ENCODE results near the gene WDFY4.

The WDFY4 gene

GRCh38 chr10:48776528-48776927 is 91.9 kb downstream of the WDFY4 start:
- DNase-seq: no peak

DNA sequence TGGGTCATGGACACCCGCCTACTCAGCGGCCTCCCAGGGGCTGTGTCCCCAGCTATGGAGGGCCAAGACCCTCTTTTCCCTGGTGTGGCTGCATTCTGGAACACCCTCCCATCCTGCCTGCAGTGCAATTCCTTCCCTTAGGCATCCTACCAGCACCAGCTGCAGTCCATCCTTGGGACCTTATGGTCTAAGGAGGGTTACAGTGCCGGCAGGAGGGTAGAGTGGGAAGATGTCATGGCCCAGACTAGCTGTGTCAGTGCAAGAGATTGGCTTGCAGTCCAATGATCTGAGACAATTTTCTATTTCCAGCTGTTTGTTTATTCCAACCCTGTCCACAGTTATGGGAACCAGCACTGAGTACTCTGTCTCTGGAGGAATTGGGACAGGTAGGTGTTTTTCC is 92.4 kb downstream of the WDFY4 start:
- no peak for DNase-seq

DNA sequence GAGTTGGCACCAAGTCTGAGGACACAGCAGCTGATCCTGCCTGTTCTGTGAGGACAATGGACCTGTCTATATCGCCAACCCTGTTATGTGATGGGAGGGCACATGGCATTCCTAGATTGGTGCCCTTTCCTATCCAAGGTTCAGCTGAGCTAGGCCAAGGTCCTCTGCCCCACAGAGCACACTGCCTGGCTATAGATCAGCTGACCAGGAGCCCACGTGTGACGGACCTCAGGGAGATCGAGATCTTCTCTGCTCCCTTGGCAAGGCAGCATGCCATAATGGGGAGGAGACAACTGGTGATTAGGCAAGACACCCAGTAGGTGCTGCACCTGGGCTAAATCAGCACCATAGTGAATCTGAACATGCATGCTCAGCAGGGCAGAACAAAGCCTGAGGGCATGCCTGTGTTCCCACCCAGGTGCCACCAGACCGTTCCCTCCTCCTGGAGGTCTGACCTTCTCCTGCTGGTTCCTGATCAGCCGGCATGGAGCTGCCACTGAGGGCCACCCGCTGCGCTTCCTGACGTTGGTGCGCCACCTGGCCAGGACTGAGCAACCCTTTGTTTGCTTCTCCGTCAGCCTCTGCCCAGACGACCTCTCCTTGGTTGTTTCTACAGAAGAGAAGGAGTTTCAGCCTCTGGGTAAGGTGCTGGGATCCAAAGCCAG is 93.7 kb downstream of the WDFY4 start:
- DNase-seq: no peak

DNA sequence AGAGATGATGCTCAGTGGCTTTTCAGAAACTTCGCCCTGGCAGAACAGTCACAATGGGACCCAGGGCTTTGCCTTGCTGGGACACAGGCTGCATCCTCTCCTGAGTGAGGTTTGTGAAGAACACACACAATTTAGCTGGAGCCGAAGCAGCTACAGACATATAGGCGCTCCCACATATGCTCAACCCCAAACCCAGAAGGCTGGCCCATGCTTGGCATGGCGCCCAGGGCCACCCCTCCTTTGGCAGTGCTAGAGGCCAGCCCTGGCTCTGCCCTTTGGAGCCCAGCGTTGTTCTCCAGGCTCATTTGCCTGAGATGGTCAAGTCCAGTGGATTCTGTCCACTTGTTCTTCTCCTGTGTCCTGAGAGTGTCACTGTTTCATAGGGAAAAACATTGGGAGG is 94.4 kb downstream of the WDFY4 start:
- no peak for DNase-seq

GRCh38 chr10:48779546-48780152 is 95.0 kb downstream of the WDFY4 start:
- DNase-seq: no peak

GRCh38 chr10:48780341-48780740 is 95.7 kb downstream of the WDFY4 start:
- DNase-seq: no peak

DNA sequence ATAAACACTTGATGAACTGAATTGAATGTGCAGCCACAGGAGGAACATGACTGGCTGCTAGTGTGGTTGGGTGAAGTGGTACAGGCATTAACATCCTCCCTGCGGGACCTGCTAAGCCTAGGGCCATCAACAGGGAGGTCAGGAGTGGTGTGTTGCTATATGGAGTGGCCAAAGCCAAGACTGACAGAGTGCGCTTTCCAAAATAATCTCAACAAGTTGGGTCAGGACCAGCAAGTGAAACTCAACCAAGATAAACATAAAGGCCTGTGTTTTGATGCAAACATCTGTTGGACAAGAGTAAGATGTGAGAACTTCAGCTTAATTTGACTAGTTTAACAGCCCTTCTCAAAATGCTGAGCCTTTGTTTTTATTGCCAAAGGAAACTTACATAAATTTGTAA is 97.7 kb downstream of the WDFY4 start:
- DNase-seq: no peak

GRCh38 chr10:48784031-48784430 is 99.4 kb downstream of the WDFY4 start:
- DNase-seq: no peak

- DNase-seq: no peak
Measured at GRCh38 chr10:48785796-48786195, 101.1 kb downstream of the WDFY4 start.

- DNase-seq: no peak
Measured at GRCh38 chr10:48786606-48787282, 102.1 kb downstream of the WDFY4 start.

GRCh38 chr10:48788554-48788953 is 103.9 kb downstream of the WDFY4 start:
- DNase-seq: no peak

DNA sequence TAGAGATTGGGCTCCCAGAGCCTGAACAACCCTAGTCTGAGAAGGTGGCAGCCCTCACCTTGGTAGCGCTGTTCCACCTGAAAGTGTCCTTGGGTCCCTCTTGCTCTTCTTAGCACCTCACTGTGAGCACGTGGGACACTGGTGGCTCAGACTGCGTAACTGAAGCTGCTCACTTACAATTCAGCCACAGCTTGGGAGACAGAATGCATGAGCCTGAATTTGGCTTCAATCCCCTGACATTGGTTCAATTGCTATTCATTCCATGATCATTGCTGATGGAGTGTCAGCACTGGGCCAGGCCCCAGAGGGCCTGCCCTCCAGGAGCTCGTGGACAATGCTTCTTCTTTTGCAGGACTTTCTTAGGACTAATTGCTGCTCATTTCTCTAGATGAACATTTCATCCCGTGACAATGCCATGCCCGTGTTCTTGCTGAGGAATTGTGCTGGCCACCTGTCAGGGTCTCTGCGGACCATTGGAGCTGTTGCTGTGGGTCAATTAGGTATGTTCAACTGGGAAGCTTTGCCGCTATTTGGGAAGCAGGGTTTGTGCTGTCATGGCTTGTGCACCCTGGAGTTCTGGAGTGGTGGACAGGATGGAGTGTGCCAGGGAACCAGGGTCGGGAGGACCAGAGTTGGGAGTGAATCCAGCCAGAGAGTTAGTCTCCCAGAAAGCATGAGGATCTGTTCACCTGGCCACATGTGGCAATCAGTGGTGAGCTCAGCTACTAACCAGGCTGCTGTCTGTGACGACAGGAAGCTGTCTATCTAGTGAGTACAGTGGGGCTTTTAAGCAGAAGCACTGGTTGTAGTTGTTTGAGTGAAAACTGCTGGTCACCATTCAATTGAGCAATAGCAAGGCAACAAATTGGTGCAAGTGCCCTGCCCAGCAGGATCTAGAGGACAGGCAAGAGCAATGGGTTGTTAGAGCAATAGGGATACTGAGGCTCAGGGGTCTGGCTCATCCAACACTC is 105.1 kb downstream of the WDFY4 start:
- no peak for DNase-seq

GRCh38 chr10:48790457-48791044 is 105.9 kb downstream of the WDFY4 start:
- no peak for DNase-seq

DNA sequence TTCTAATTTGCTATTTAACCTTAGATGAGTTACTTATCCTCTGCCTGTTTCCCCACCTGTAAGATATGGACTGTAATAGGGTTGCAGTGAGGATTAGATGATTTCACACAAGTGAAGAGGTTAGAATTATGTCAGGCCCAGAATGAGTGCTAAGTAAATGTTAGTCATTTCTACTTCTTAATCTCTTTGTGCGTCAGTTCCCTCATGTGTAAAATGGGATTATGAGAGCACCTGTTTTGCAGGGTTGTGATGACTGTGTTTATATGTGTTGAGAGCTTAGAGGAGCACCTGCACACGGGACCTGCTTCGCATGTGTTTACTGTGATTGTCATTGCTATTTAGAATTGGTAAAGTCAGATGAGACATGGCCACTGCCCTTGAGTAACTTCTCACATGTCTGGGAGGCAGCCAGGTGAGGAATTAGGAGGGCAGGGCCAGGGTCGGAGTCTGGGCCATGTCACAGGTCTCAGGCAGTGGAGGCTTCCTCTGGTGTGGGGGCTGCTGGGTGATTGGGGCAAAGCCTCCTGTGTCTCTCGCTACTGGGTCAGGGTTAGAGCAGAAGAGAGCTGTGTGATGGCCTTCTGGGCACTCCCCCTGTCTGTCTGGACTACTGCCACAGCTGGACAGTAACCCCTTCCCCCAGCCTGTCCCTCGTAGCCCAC is 106.7 kb downstream of the WDFY4 start:
- DNase-seq: no peak

DNA sequence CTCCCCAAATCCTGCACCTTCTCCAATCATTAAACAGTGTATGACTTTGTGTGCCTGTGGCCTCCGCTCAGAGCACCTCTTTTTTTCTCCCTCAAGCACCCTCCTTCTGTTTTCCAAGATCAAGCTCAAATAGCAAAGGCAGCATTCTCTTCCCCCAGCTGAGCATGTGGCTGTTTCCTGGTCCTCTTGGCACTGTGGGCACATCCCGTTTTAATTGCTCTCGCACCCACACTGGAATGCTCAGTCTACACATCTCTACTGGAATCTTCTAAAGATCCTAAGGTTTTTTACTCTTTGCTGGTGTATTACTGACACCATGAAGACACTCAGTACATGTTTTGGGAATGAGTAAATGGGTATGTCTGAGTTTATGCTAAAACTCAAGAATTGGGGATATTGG is 107.4 kb downstream of the WDFY4 start:
- DNase-seq: no peak

DNA sequence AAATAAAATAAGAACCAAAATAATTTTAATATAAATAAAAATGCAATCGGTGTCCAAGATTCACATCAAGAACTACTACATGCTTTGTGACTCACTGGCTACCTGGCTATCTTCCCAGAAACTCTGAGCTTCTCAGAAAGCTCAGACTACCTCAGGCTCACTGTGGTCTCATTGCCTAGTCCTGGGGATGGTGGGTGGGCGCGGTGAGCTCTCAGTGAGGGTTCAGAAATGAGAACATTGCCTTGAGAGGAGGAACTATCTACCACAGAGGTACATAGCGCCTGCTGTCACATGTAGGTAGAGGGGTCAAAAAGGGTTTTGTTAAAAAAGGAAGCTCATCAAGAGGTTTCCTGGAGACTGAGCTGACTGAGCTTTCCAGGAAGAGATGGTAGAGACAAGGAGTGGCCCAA is 108.0 kb downstream of the WDFY4 start:
- no peak for DNase-seq

DNA sequence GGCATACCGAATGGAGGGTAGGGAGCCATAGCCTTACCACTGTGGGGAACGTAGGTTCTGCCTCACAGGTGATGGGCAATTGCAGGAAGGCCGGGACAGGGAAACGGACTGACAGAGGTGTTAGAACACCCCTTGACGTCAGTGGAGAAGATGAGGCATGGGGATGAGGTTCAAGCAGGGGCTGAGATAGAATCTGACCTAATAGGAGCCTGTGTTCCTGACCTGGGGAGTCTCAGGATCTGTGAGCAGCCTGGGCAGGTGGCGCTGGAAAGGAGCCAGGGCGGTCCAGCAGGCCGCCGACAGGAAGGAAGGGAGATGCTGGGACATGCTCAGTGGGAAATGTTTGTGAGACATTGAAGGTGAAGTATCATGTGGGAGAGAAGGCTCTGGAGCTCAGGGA is 109.4 kb downstream of the WDFY4 start:
- no peak for DNase-seq

GRCh38 chr10:48796713-48797245 is 112.1 kb downstream of the WDFY4 start:
- DNase-seq: no peak

- DNase-seq: no peak
Measured at GRCh38 chr10:48797830-48798229, 113.2 kb downstream of the WDFY4 start.

DNA sequence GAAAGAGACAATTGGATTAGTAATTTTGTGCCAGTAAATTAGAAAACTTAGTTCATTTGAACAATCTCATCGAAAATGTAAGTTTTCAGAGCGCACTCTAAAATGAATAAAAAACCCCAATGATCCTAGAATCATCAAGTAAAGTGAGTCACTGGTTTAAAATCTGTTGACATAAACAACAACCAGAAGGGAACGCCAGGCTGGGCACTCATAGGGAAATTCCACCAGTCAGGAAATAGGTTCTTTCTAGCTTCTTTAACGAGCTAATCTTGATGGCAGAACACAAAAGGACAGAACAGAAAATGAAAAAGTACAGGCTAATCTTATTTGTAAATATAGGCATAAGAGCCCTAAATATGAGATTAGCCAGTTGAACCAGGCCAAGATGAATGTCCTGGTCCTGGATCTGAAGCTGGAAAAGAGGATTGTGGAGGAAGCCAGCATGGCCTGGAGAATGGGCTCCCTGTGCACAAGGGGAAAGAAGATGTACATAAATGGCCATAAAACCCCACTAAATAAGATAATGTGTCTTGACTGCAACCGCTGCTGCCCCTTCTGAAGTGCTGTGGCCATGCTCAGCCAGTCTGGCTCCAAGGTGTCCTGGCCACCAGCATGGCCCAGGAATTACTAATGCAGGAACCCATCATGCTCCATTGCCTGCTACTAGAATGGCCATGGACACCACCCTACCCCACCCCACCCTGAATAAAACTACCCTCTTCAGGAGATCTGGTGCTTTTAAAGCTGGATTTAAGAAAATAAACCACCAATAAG is 114.0 kb downstream of the WDFY4 start:
- no peak for DNase-seq

DNA sequence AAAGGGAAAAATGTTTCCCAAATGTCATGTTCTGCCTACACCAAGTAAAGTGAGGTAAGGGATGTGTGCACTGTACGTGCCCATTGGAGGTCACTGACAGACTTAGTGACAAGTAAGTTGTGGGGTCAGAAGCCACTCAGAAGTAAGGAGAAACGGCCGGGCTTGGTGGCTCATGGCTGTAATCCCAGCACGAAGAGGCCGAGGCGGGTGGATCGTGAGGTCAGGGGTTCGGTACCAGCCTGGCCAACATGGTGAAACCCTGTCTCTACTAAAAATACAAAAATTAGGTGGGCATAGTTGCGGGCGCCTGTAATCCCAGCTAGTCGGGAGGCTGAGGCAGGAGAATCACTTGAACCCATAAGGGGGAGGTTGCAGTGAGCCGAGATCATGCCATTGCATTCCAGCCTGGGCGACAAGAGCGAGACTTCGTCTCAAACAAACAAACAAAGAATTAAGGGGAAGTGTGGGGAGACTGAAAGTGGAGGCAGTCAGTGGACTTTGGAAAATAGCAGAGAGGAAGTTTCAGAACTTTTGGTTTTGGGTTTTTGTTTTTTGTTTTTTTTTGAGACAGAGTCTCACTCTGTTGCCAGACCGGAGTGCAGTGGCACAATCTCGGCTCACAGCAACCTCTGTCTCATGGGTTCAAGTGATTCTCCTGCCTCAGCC is 114.8 kb downstream of the WDFY4 start:
- no peak for DNase-seq

All from CD4-positive, alpha-beta T cell treated with Interleukin-12 subunit alpha and Interleukin-12 subunit beta, for 1 hour (primary cell).